Breast epithelium (tissue), 3 donors: ENCODE data around the gene MMP7.

Experiments
- CTCF ChIP-seq, 3 donors: fragments of 450-650 bp; IDR thresholded peaks; one replicate each; pipeline ENCODE4 v1.5.1; 2016 to 2017; ENCODE audit warnings: antibody characterized with exemption in 3 of 3, mild to moderate bottlenecking in 3 of 3, moderate library complexity in 3 of 3
- POLR2A ChIP-seq: fragments of 450-650 bp; IDR thresholded peaks from one replicate; pipeline ENCODE4 v1.6.1; 2016; ENCODE audit warnings: antibody characterized with exemption, mild to moderate bottlenecking, moderate library complexity

- TF ChIP-seq POLR2A (no peak), CTCF (IDR thresholded peaks at IDR 0.05) (no peak)
Observed at GRCh38 chr11:102544594-102544993, 14.0 kb upstream of the MMP7 start.
